OCI-LY7 (cell line): ENCODE measurements around the gene HORMAD2. TPM values are rescaled to one million over a fixed set of nuclear protein-coding genes. Genes with fewer than 3 reads are reported as not detected.

Source experiments
- BruUV-seq: library from RNA; stranded (reverse); fragments of 400-500 nt; replicated peaks from 2 replicates; lab custom pipeline; 2021; lab: Mats Ljungman, UMichigan
- CTCF ChIA-PET: fragments of 300-600 bp; sonication (Branson Sonifier 250); formaldehyde crosslinking; loops from one replicate; lab custom pipeline; 2022; ENCODE audit warnings: antibody characterized with exemption; ENCODE audit not compliant: unreplicated experiment; lab: Charles Lee
- POLR2A ChIA-PET: fragments of 300-600 bp; sonication (Branson Sonifier 250); formaldehyde crosslinking; loops from one replicate; lab custom pipeline; 2022; ENCODE audit warnings: antibody characterized with exemption; lab: Charles Lee
- DNase-seq: peaks from one replicate; pipeline ENCODE4 v3.0.0-alpha.2; 2015; ENCODE audit warnings: low spot score
- H2AFZ ChIP-seq: fragments of 200-600 bp; sonication (generic), shearing (Covaris generic); 2 replicates; pipeline ENCODE4 v1.6.1; 2014; ENCODE audit warnings: mild to moderate bottlenecking, antibody characterized with exemption, low read length, moderate library complexity
- H3K27ac ChIP-seq: fragments of 200-600 bp; sonication (generic); 2 replicates; pipeline ENCODE4 v1.5.1; 2014; ENCODE audit warnings: mixed run types, low read depth, mild to moderate bottlenecking, moderate library complexity, low read length, inconsistent platforms; ENCODE audit not compliant: poor library complexity, severe bottlenecking
- H3K36me3 ChIP-seq: fragments of 200-600 bp; sonication (generic); 2 replicates; pipeline ENCODE4 v1.6.1; 2014; ENCODE audit warnings: mild to moderate bottlenecking, antibody characterized with exemption, low read length, moderate library complexity, mixed read lengths; ENCODE audit not compliant: insufficient read depth
- H3K4me1 ChIP-seq: fragments of 200-600 bp; sonication (generic); 2 replicates; pipeline ENCODE4 v1.5.1; 2014; ENCODE audit warnings: mild to moderate bottlenecking, low read length; ENCODE audit not compliant: insufficient read depth, poor library complexity, severe bottlenecking
- H3K4me2 ChIP-seq: fragments of 200-600 bp; sonication (generic); 2 replicates; pipeline ENCODE4 v1.6.1; 2014; ENCODE audit warnings: mild to moderate bottlenecking, low read length
- H3K4me3 ChIP-seq: fragments of 200-600 bp; sonication (generic); 2 replicates; pipeline ENCODE4 v1.5.1; 2014; ENCODE audit warnings: mild to moderate bottlenecking, low read depth, low read length; ENCODE audit not compliant: poor library complexity, severe bottlenecking
- H3K79me2 ChIP-seq: fragments of 200-600 bp; sonication (generic); 2 replicates; pipeline ENCODE4 v1.6.1; 2016; ENCODE audit warnings: low read depth, mild to moderate bottlenecking, low read length, moderate library complexity, mixed read lengths; ENCODE audit not compliant: insufficient read depth
- H3K9me2 ChIP-seq: fragments of 200-600 bp; sonication (generic); 2 replicates; pipeline ENCODE4 v1.6.1; 2016; ENCODE audit warnings: mild to moderate bottlenecking, low read length, mixed read lengths; ENCODE audit not compliant: insufficient read depth
- H3K9me3 ChIP-seq: fragments of 200-600 bp; sonication (generic); 2 replicates; pipeline ENCODE4 v1.6.1; 2014; ENCODE audit warnings: mild to moderate bottlenecking, mixed run types, low read length, mixed read lengths
- H4K20me1 ChIP-seq: fragments of 200-600 bp; sonication (generic); 2 replicates; pipeline ENCODE4 v1.6.1; 2014; ENCODE audit warnings: mild to moderate bottlenecking, antibody characterized with exemption, low read length, moderate library complexity, mixed read lengths; ENCODE audit not compliant: insufficient read depth
- EZH2phosphoT487 ChIP-seq: fragments of 200-600 bp; sonication (generic); IDR thresholded peaks from 2 replicates; pipeline ENCODE4 v1.6.1; 2018; ENCODE audit warnings: low read depth, borderline replicate concordance, mild to moderate bottlenecking, mixed run types, antibody characterized with exemption, low read length, moderate library complexity, mixed read lengths
- intact Hi-C: fragments of 100-400 bp; cut with micrococcal nuclease; formaldehyde crosslinking; loops from one replicate; pipeline ENCODE4 v1.10.0; 2022; ENCODE audit not compliant: unreplicated experiment
- total RNA-seq, 2 experiments: library from RNA; depleted of rRNA in 1 of 2; stranded (reverse); fragments of >200 nt in 1 of 2; shearing (Covaris generic) in 1 of 2; gene quantifications; 2 replicates each; pipeline ENCODE4 v1.2.3, GENCODE V29; 2014 to 2022
- TF ChIP-seq, protein P1 (sequence below): fragments of 200-600 bp; sonication (generic); conservative IDR thresholded peaks from 2 replicates; pipeline ENCODE4 v1.5.1; 2014; ENCODE audit warnings: mild to moderate bottlenecking, antibody characterized with exemption, low read length, moderate library complexity, mixed read lengths

HORMAD2 gene
- total RNA-seq, 2 experiments from 2014 or later = not detected

DNA sequence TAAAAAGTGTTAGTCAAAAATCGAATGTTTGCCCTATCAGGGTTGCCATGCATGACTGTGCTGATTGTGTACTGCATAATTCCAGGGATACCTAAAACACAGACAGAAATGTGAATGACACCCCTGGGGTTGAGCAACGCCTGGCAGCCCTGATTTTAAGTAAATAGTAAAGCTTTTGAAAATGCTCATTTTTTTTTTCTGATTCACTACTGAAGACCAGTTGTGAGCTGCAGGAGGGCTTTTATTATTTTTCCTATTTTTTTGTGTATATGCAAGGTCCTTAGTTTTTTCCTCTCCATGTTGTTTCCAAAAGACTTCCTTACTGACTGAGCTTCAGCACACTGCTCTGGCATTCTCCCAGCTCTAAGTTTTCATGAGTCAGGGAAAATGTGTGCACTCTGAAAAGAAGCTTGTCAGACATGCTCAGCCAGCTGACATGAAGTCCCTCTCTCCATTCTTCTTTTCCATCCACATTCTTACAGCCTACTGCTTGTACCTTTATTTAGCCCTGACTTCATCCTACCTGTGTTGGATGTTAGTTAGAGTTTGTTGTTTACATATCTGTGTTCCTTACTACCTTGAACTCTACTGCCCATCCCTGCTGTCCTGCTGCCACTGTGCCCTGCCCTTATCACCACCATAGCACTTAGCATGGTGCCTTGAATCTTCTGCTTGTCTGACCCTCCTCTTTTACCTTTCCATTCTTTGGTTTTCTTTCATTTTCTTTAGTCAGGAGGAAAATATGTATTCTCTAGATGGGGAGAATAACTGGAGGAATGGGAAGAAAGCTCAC is 79.5 kb downstream of the HORMAD2 start:
- H3K9me2 ChIP-seq = no peaks in the 10 kb centered on the region
- no peak overlapping the region for H3K4me2 ChIP-seq
- no peaks in the 10 kb centered on the region for H4K20me1 ChIP-seq
- H2AFZ ChIP-seq = no peak overlapping the region
- no peak overlapping the region for H3K27ac ChIP-seq
- intact Hi-C loops = no loop called here
- no peak overlapping the region for H3K4me3 ChIP-seq
- BruUV-seq = no TSS peak
- H3K79me2 ChIP-seq = no peaks in the 10 kb centered on the region
- no peak for DNase-seq
- ChIA-PET POLR2A (no interaction called here), CTCF (no interaction called here)
- no peaks in the 10 kb centered on the region for H3K36me3 ChIP-seq
- no peaks in the 10 kb centered on the region for H3K4me1 ChIP-seq
- TF ChIP-seq, protein P1, sequence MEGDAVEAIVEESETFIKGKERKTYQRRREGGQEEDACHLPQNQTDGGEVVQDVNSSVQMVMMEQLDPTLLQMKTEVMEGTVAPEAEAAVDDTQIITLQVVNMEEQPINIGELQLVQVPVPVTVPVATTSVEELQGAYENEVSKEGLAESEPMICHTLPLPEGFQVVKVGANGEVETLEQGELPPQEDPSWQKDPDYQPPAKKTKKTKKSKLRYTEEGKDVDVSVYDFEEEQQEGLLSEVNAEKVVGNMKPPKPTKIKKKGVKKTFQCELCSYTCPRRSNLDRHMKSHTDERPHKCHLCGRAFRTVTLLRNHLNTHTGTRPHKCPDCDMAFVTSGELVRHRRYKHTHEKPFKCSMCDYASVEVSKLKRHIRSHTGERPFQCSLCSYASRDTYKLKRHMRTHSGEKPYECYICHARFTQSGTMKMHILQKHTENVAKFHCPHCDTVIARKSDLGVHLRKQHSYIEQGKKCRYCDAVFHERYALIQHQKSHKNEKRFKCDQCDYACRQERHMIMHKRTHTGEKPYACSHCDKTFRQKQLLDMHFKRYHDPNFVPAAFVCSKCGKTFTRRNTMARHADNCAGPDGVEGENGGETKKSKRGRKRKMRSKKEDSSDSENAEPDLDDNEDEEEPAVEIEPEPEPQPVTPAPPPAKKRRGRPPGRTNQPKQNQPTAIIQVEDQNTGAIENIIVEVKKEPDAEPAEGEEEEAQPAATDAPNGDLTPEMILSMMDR = no peak
- no peak for TF ChIP-seq EZH2phosphoT487
- H3K9me3 ChIP-seq = no peaks in the 10 kb centered on the region

DNA sequence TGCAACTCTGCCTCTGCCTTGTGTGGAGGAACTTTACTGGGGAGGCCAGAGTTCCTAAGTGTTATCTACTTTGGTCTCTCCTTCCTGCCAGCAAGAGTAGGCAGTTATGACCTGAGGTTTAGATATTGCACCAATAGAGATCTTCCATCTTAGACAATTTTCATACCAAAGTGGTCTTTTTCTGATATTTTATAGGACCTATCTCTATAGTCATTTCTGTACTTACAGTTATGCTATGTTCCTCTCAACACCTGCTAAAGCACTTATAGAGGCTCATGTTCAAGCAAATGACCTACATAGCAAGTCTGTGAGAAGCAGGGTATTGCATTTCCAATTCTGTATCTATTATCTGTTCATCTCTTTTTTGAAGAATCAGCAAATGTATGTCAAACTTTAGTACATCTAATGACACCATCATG is 80.8 kb downstream of the HORMAD2 start:
- no peak overlapping the region for H2AFZ ChIP-seq
- ChIA-PET CTCF (no interaction called here), POLR2A (no interaction called here)
- TF ChIP-seq, protein P1 = no peak
- no peak for TF ChIP-seq EZH2phosphoT487
- no peak overlapping the region for H3K27ac ChIP-seq
- H3K9me2 ChIP-seq = no peaks in the 10 kb centered on the region
- intact Hi-C loops = no loop called here
- H4K20me1 ChIP-seq = no peaks in the 10 kb centered on the region
- no peaks in the 10 kb centered on the region for H3K36me3 ChIP-seq
- no peaks in the 10 kb centered on the region for H3K9me3 ChIP-seq
- H3K79me2 ChIP-seq = no peaks in the 10 kb centered on the region
- DNase-seq = no peak
- no peaks in the 10 kb centered on the region for H3K4me1 ChIP-seq
- H3K4me3 ChIP-seq = no peak overlapping the region
- H3K4me2 ChIP-seq = no peak overlapping the region
- BruUV-seq = no TSS peak

DNA sequence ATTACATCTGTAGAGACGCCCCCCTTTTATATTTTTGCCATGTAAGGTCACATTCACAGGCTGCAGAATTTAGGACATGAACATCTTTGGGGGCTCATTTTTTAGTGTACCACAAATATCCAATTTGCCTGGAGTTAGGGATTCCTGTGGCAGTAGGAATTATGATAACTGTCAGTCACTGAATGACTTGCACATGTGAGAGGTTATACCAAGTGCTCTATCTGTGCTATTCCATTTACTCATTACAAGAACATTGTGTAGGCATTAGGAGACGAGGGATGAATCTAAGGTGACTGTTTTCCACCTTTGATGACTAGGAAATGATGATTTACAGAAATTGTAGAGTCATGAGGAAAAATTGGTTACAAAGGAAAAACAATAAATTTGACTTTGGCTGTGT is 87.0 kb downstream of the HORMAD2 start:
- H3K9me3 ChIP-seq = no peaks in the 10 kb centered on the region
- intact Hi-C loops = no loop called here
- DNase-seq = no peak
- no peak overlapping the region for H3K4me3 ChIP-seq
- ChIA-PET POLR2A (no interaction called here), CTCF (no interaction called here)
- H3K9me2 ChIP-seq = no peaks in the 10 kb centered on the region
- no TSS peak for BruUV-seq
- no peaks in the 10 kb centered on the region for H3K4me1 ChIP-seq
- H3K27ac ChIP-seq = no peak overlapping the region
- H3K4me2 ChIP-seq = no peak overlapping the region
- TF ChIP-seq EZH2phosphoT487 = no peak
- no peak overlapping the region for H2AFZ ChIP-seq
- no peaks in the 10 kb centered on the region for H3K79me2 ChIP-seq
- no peaks in the 10 kb centered on the region for H4K20me1 ChIP-seq
- H3K36me3 ChIP-seq = no peaks in the 10 kb centered on the region
